Measurements from ENCODE around the gene TMEM117.
A peak's percentile ranks its signal among the peaks of the same experiment; 100 is the strongest.

Gene TMEM117

DNA sequence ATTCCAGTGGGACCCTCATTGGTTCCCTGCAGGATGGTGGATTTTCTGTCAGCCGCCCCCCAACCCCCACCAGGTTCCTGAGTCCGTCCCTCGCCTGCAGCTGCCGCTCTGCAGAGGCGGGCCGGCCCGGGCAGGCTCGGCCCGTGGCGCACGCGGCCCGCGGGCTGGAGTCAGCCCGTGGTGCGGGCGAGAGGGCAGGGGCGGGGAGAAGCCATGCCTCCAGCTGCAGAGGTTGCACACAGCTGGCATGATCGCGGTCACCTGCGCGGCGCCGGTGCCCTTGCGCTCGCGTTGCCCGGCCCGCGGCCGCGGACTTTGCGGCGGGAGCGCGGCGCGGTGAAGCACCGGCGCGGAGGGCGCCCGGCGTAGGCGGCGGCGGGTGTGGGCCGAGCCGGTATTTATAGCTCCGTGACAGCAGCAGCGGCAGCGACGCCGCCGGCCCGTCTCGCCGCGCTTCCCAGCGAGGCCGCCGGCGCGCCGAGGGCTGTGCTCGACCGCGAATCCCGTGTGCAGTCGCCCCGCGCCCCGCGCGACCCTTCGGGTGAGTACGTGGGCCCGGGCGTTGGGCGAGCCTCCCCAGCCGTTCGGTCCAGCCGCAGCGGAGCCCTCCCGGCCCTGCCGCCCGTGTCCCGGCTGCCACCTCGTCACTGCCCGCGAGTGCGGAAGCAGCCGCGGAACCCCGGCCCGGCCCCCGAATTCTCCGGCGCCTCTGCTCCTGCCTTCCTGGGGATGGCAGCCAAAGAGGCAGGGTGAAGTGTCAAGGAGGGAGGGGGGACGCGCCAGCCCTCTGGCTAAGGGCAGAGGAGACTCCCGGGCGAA, at the start of gene TMEM117:
Gene TMEM117 (plus strand): TSS at position 426 of the 819 bp plus-strand sequence.
- no peaks in the 10 kb centered on the region for H3K9me3 ChIP-seq (ENCODE audit: severe bottlenecking)
- no peaks in the 10 kb centered on the region for H3K36me3 ChIP-seq (ENCODE audit: low read depth)
- H3K4me1 ChIP-seq (ENCODE audit: insufficient read depth, poor library complexity, severe bottlenecking), result no peaks in the 10 kb centered on the region
- TF ChIP-seq CTCF (IDR thresholded peaks at IDR 0.05; ENCODE audit: poor library complexity, severe bottlenecking), result no peak
- peak; percentile 75 for ATAC-seq (ENCODE audit: low read depth)
- H3K27me3 ChIP-seq (ENCODE audit: insufficient read depth, poor library complexity, severe bottlenecking), result no peaks in the 10 kb centered on the region
- peak within 1 kb of the TSS; percentile 12 for H3K27ac ChIP-seq (ENCODE audit: poor library complexity, severe bottlenecking)
- DNase-seq (ENCODE audit: low spot score), result no peak
- peak within 1 kb of the TSS; percentile 59 for H3K4me3 ChIP-seq (ENCODE audit: severe bottlenecking)

DNA sequence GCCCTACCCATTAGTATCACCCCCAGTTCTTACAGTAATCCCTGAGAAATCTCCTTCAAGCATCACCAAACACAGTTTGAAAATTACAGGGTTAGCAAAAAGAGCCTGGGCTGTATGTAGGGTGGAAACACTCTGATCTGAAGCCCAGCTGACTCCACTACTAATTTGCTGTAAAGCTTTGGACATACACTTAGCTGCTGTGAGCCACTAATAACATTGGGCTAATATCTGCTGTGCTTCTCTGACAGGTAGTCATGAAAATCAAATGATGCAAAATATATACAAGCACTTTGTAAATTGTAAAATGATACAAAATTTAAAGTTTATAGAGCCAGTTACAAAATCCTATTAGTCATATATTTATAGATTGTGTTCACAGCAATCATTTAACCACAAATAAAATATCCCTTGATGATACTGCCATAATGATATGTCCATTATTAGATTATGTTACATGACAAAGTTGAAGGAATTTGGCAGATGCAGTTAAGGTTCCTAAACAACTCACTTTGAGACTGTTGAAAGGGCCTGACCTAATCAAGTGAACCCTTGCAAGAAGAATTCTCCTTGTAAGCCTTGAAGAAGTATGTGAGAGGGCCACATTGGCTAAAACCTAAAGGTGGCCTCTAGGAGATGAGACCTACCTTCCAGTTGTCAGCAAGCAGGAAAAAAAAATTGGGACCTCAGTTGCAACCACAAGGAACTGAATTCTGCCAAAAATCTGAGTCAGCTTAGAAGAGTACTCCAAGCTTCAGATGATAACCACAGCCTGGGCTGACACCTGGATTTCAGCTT, 48.8 kb upstream of the TMEM117 start:
- H3K4me3 ChIP-seq (ENCODE audit: severe bottlenecking), result no peak overlapping the region
- DNase-seq (ENCODE audit: low spot score) (no peak), ATAC-seq (ENCODE audit: low read depth) (no peak)
- H3K27ac ChIP-seq (ENCODE audit: poor library complexity, severe bottlenecking), result no peak overlapping the region
- TF ChIP-seq CTCF (IDR thresholded peaks at IDR 0.05; ENCODE audit: poor library complexity, severe bottlenecking), result no peak
- H3K36me3 ChIP-seq (ENCODE audit: low read depth), result peaks cover 16% of the 10 kb centered on the region
- H3K9me3 ChIP-seq (ENCODE audit: severe bottlenecking), result no peaks in the 10 kb centered on the region
- H3K4me1 ChIP-seq (ENCODE audit: insufficient read depth, poor library complexity, severe bottlenecking), result no peaks in the 10 kb centered on the region
- H3K27me3 ChIP-seq (ENCODE audit: insufficient read depth, poor library complexity, severe bottlenecking), result no peaks in the 10 kb centered on the region

GRCh38 chr12:43789941-43790340, 45.9 kb upstream of the TMEM117 start:
- H3K4me3 ChIP-seq (ENCODE audit: severe bottlenecking), result no peak overlapping the region
- no peaks in the 10 kb centered on the region for H3K27me3 ChIP-seq (ENCODE audit: insufficient read depth, poor library complexity, severe bottlenecking)
- no peak for TF ChIP-seq CTCF (IDR thresholded peaks at IDR 0.05; ENCODE audit: poor library complexity, severe bottlenecking)
- no peaks in the 10 kb centered on the region for H3K9me3 ChIP-seq (ENCODE audit: severe bottlenecking)
- ATAC-seq (ENCODE audit: low read depth), result no peak
- peaks cover 7% of the 10 kb centered on the region for H3K36me3 ChIP-seq (ENCODE audit: low read depth)
- no peak for DNase-seq (ENCODE audit: low spot score)
- H3K4me1 ChIP-seq (ENCODE audit: insufficient read depth, poor library complexity, severe bottlenecking), result no peaks in the 10 kb centered on the region
- no peak overlapping the region for H3K27ac ChIP-seq (ENCODE audit: poor library complexity, severe bottlenecking)

DNA sequence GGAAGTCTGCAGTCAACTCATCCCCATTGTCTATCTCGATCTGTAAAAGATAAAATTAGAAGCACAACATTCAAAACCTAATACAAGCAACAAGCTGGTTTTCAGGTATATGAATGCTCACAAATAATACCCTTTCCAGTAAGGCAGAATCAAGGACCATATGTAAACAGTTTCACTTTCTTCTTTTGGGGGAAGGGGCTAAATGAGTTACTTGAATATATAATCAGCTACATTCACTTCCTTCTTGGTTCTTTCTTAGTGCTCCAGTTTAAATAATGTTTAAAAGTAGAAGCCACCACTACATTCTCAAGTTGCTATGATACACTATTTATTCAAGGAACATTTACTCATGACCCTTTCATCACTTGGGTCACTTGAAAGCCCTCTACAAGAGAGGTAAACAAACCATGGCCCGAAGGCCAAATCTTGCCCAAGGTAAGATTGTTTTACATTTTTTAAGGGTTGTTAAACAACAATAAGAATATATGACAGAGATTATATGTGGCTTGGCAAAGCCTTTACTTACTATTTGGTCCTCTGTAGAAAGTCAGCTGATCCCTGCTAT, 40.1 kb upstream of the TMEM117 start:
- no peak overlapping the region for H3K4me3 ChIP-seq (ENCODE audit: severe bottlenecking)
- H3K27ac ChIP-seq (ENCODE audit: poor library complexity, severe bottlenecking), result no peak overlapping the region
- no peaks in the 10 kb centered on the region for H3K27me3 ChIP-seq (ENCODE audit: insufficient read depth, poor library complexity, severe bottlenecking)
- H3K9me3 ChIP-seq (ENCODE audit: severe bottlenecking), result no peaks in the 10 kb centered on the region
- DNase-seq (ENCODE audit: low spot score) (no peak), ATAC-seq (ENCODE audit: low read depth) (no peak)
- TF ChIP-seq CTCF (IDR thresholded peaks at IDR 0.05; ENCODE audit: poor library complexity, severe bottlenecking), result no peak
- no peaks in the 10 kb centered on the region for H3K4me1 ChIP-seq (ENCODE audit: insufficient read depth, poor library complexity, severe bottlenecking)
- peaks cover 61% of the 10 kb centered on the region for H3K36me3 ChIP-seq (ENCODE audit: low read depth)
